ENCODE data around the gene GNG13. TPM values are rescaled to one million over a fixed set of nuclear protein-coding genes. Genes with fewer than 3 reads are reported as not detected.

The GNG13 gene, protein sequence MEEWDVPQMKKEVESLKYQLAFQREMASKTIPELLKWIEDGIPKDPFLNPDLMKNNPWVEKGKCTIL
- not detected in 5 replicates for total RNA-seq (2022; extraction: Qiagen RNA extraction)

DNA sequence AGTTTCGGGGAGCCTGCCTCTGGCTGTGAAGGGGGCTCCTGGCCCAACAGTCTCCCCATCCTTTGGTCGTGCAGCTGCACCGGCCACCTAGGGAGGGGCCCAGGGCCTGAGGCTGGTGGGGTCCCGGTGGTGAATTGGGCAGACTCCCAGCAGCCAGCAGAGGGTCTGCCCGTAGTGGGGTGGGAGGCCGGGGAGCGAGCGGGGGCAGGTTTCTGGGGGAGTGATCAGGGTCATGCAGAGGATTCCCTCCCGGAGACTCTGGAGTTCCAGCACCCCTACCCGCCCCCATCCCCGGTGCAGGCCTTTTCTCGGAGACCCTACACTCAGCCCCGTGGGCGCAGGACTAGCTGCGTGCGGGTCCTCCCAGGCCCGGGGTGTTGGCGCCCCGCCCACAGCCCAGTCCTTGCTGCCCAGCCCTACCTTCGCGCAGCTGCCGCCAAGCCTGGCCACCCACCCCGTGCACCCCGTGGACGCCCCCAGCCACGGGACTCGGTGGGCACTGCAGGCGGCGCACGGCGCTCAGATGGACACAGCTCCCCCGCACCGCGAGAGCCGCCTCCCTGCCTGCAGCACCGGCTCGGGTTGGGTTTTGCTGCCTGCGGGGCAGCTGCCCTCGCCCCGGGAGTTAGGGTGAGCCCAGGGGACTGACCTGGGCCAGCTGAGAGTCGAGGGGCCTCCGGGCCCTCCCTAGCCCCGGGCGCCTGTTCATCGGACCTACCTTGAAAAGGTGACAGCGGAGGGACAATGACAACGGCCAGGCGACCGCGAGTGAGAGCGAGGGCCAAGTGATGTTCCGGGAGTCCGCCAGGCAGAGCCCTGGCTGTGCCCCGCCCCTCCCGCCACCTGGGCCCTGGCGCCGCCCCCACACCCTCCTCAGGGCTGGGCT, at the start of gene GNG13:
GNG13 (minus strand) TSS at position 787 of the 886 bp plus-strand sequence. CDS start 1,657 bp downstream, outside the sequence.

DNA sequence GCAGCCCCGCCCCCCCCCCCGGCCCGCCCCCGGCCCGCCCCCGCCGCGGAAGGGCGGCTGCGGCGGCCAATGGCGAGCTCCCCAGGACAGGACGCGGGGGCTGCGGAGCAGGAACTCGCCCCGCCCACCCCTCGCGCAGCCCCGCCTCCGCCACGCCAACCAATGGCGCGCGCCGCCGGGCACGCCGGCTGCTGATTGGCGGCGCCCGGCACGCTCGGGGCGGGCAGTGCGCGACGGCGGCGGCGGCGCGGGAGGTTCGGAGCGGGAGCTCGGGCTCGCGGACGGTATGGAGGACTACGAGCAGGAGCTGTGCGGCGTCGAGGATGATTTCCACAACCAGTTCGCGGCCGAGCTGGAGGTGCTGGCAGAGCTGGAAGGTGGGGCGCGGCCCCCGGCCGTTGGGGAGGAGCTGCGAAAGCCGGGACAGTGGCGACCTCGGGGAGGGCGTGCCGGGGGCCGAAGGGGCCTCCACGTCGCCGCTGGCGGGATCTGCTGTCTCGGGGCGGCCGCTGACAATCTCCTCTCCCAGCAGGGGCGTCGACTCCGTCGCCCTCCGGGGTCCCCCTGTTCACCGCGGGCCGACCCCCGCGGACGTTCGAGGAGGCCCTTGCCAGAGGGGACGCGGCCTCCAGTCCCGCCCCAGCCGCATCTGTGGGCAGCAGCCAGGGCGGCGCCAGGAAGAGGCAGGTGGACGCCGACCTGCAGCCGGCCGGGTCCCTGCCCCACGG, 12.0 kb downstream of the GNG13 start, which contains the start of gene CHTF18:
CHTF18 (plus strand) TSS at position 222 of the 728 bp plus-strand sequence; CDS start at position 287, 65 bp downstream.

DNA sequence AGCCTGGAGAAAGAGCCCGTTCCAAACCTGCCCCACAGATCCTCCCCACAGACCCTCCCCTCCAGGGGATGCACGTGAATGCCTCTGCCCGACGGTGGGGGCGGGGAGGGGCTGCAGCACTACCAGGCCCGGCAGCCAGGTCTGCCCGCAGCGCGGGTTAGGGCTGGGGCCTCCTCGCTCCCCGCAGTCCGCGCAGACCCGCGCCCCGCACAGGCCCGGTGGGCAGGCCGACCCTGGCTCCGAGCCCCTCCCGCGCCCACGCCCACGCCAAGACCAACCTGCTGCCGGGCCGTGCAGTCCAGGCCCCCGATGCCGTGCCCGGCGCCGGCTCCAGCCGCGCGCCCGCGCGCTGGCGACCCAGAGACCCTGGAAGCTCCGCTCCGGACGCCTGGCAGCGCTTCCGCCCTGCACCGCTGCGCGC, 12.5 kb downstream of the GNG13 start, which contains the start of gene RPUSD1:
RPUSD1 (minus strand) TSS at position 404 of the 421 bp plus-strand sequence. CDS start 644 bp downstream, outside the sequence.

DNA sequence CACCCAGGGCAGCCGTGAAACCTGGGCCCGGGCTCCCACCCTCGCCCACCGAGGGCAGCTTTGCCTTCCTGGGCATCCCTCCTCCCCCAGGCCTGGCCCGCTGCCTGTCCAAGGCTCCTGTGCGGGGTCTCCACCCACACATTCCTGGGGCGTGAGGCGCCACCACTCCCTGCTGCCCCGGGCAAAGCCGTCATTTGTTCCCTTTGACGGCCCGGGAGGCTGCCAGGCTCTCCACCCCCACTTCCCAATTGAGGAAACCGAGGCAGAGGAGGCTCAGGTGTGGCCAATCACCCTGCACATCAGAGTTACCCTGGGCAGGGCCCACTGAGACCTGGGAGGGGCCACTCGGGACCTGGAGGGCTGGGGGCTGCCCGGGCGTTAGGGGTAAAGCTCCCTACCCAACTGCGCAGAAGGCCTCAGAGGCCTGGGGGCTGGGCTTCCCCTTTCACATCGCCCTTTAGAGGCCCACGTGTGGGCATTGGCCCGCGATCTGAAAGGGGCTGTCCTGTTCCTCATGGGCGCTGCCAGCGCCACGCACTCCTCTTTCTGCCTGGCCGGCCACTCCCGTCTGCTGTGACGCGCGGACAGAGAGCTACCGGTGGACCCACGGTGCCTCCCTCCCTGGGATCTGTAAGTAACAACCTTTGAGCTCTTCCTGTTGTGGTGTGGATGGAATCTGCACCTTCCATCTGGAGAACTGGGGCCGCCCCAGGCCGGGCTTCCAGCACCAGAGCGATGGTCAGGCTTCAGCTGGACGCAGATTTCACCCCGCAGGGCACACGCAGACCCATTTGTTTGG, 39.8 kb downstream of the GNG13 start, which contains the start of gene MSLN:
MSLN (plus strand) TSS at position 190 of the 799 bp plus-strand sequence. CDS start 1,947 bp downstream, outside the sequence.

Other genes with a start within 250 kb of the GNG13 start
- 0.08 to 0.28 TPM (median 0.26 TPM) in 5 replicates for gene PRR35, start 240.3 kb downstream of the GNG13 start, total RNA-seq (2022; extraction: Qiagen RNA extraction)
- 0.18 to 0.30 TPM (median 0.23 TPM) in 5 replicates for gene NHLRC4, start 233.7 kb downstream of the GNG13 start, total RNA-seq (2022; extraction: Qiagen RNA extraction)
- 28.4 to 42.0 TPM (median 39.2 TPM) in 5 replicates for gene PIGQ, start 230.8 kb downstream of the GNG13 start, total RNA-seq (2022; extraction: Qiagen RNA extraction)
- 14.1 to 20.1 TPM (median 19.5 TPM) in 5 replicates for gene RAB40C, start 210.7 kb downstream of the GNG13 start, total RNA-seq (2022; extraction: Qiagen RNA extraction)
- gene WFIKKN1, start 169.7 kb downstream of the GNG13 start, total RNA-seq (2022; extraction: Qiagen RNA extraction) = 0.04 to 0.17 TPM (median 0.12 TPM) in 5 replicates
- 79.9 to 151 TPM (median 141 TPM) in 5 replicates for gene METTL26, start 164.4 kb downstream of the GNG13 start, total RNA-seq (2022; extraction: Qiagen RNA extraction)
- 18.0 to 45.7 TPM (median 39.2 TPM) in 5 replicates for gene MCRIP2, start 158.9 kb downstream of the GNG13 start, total RNA-seq (2022; extraction: Qiagen RNA extraction)
- gene WDR90, start 151.4 kb downstream of the GNG13 start, total RNA-seq (2022; extraction: Qiagen RNA extraction) = 13.8 to 27.0 TPM (median 22.9 TPM) in 5 replicates
- gene RHOT2, start 132.6 kb downstream of the GNG13 start, total RNA-seq (2022; extraction: Qiagen RNA extraction) = 64.8 to 96.0 TPM (median 88.4 TPM) in 5 replicates
- 0.50 to 1.5 TPM (median 1.3 TPM) in 5 replicates for gene RHBDL1, start 125.1 kb downstream of the GNG13 start, total RNA-seq (2022; extraction: Qiagen RNA extraction)
- 84.5 to 130 TPM (median 121 TPM) in 5 replicates for gene STUB1, start 120.3 kb downstream of the GNG13 start, total RNA-seq (2022; extraction: Qiagen RNA extraction)
- gene JMJD8, start 116.4 kb downstream of the GNG13 start, total RNA-seq (2022; extraction: Qiagen RNA extraction) = 67.4 to 83.2 TPM (median 83.1 TPM) in 5 replicates
- gene WDR24, start 110.3 kb downstream of the GNG13 start, total RNA-seq (2022; extraction: Qiagen RNA extraction) = 3.9 to 6.6 TPM (median 6.2 TPM) in 5 replicates
- 15.0 to 21.8 TPM (median 15.8 TPM) in 5 replicates for gene FBXL16, start 94.9 kb downstream of the GNG13 start, total RNA-seq (2022; extraction: Qiagen RNA extraction)
- 66.1 to 228 TPM (median 216 TPM) in 5 replicates for gene METRN, start 85.6 kb downstream of the GNG13 start, total RNA-seq (2022; extraction: Qiagen RNA extraction)
- 28.7 to 63.4 TPM (median 61.2 TPM) in 5 replicates for gene ANTKMT, start 79.6 kb downstream of the GNG13 start, total RNA-seq (2022; extraction: Qiagen RNA extraction)
- gene CCDC78, start 74.3 kb downstream of the GNG13 start, total RNA-seq (2022; extraction: Qiagen RNA extraction) = 3.4 to 6.3 TPM (median 5.2 TPM) in 5 replicates
- 17.6 to 20.2 TPM (median 18.6 TPM) in 5 replicates for gene HAGHL, start 73.6 kb downstream of the GNG13 start, total RNA-seq (2022; extraction: Qiagen RNA extraction)
- gene CIAO3, start 59.7 kb downstream of the GNG13 start, total RNA-seq (2022; extraction: Qiagen RNA extraction) = 22.4 to 33.1 TPM (median 30.0 TPM) in 5 replicates
- 2.9 to 3.7 TPM (median 3.1 TPM) in 5 replicates for gene MSLN, start 40.0 kb downstream of the GNG13 start, total RNA-seq (2022; extraction: Qiagen RNA extraction)
- 34.4 to 58.3 TPM (median 53.4 TPM) in 5 replicates for gene RPUSD1, start 12.4 kb downstream of the GNG13 start, total RNA-seq (2022; extraction: Qiagen RNA extraction)
- 14.5 to 32.9 TPM (median 24.5 TPM) in 5 replicates for gene CHTF18, start 12.1 kb downstream of the GNG13 start, total RNA-seq (2022; extraction: Qiagen RNA extraction)
- gene LMF1, start 170.2 kb upstream of the GNG13 start, total RNA-seq (2022; extraction: Qiagen RNA extraction) = 7.0 to 11.2 TPM (median 9.4 TPM) in 5 replicates
- gene SOX8, start 181.0 kb upstream of the GNG13 start, total RNA-seq (2022; extraction: Qiagen RNA extraction) = 1.9 to 3.6 TPM (median 3.0 TPM) in 5 replicates

Measured in A549 treated with AZD2906 at 1 μM for 4 hours (cell line).